CD4-positive, CD25-positive, alpha-beta regulatory T cell (primary cell): ENCODE results near the gene SLC9A3. TPM values are rescaled to one million over a fixed set of nuclear protein-coding genes. Genes with fewer than 3 reads are reported as not detected.

Experiments
- ATAC-seq, 2 donors: fragments of 150-1000 bp; cut with Tn5 transposase; one replicate each; pipeline ENCODE4 v1.10.0; 2021; ENCODE audit warnings: low read depth in 2 of 2, moderate number of reproducible peaks in 2 of 2, moderate library complexity in 1 of 2
- DNase-seq, 3 donors: peaks; one replicate each; pipeline versions ENCODE4 v3.0.0 to v3.0.0-alpha.2; 2012 to 2022; ENCODE audit warnings: mixed read lengths in 1 of 3
- H3K27ac ChIP-seq: one replicate; pipeline ENCODE4 v1.7.0; 2013; ENCODE audit warnings: mild to moderate bottlenecking, low read length; ENCODE audit not compliant: insufficient read depth, poor library complexity, severe bottlenecking
- H3K27me3 ChIP-seq: one replicate; pipeline ENCODE4 v1.7.0; 2013; ENCODE audit warnings: low read length; ENCODE audit not compliant: control insufficient read depth, insufficient read depth
- H3K36me3 ChIP-seq: one replicate; pipeline ENCODE4 v1.7.0; 2013; ENCODE audit warnings: mild to moderate bottlenecking, low read length, moderate library complexity; ENCODE audit not compliant: control insufficient read depth, insufficient read depth
- H3K4me1 ChIP-seq: 2 replicates; pipeline ENCODE4 v1.7.0; 2013; ENCODE audit warnings: mild to moderate bottlenecking, low read length; ENCODE audit not compliant: insufficient read depth, control insufficient read depth, poor library complexity, severe bottlenecking
- H3K4me3 ChIP-seq: one replicate; pipeline ENCODE4 v1.7.0; 2013; ENCODE audit warnings: low read depth, mild to moderate bottlenecking, low read length, moderate library complexity
- H3K9me3 ChIP-seq, 2 experiments: 1 replicate in 1 of 2; 2 replicates in 1 of 2; pipeline ENCODE4 v1.7.0; 2013; ENCODE audit warnings: low read length in 2 of 2, mild to moderate bottlenecking in 1 of 2, moderate library complexity in 1 of 2; ENCODE audit not compliant: control insufficient read depth in 2 of 2
- H3K27ac Mint-ChIP-seq, 3 donors: one replicate each; pipeline ENCODE4 v1.8.0; 2020 to 2022; ENCODE audit warnings: mild to moderate bottlenecking in 3 of 3, mixed read lengths in 3 of 3, moderate library complexity in 2 of 3
- H3K27me3 Mint-ChIP-seq: one replicate; pipeline ENCODE4 v1.8.0; 2022; ENCODE audit warnings: mild to moderate bottlenecking, mixed read lengths
- H3K36me3 Mint-ChIP-seq: one replicate; pipeline ENCODE4 v1.8.0; 2020; ENCODE audit warnings: mixed read lengths
- H3K4me1 Mint-ChIP-seq, 4 donors: one replicate each; pipeline ENCODE4 v1.8.0; 2020 to 2022; ENCODE audit warnings: mixed read lengths in 4 of 4, mild to moderate bottlenecking in 1 of 4
- H3K4me3 Mint-ChIP-seq, 4 donors: one replicate each; pipeline ENCODE4 v1.8.0; 2020 to 2022; ENCODE audit warnings: mild to moderate bottlenecking in 4 of 4, mixed read lengths in 4 of 4, moderate library complexity in 3 of 4
- H3K9me3 Mint-ChIP-seq, 7 donors: one replicate each; pipeline ENCODE4 v1.8.0; 2020 to 2022; ENCODE audit warnings: mixed read lengths in 7 of 7, mild to moderate bottlenecking in 3 of 7, moderate library complexity in 2 of 7
- polyA plus RNA-seq, 4 donors: library from polyadenylated mRNA; unstranded; fragments of 300-500 nt; fragmentation: Illumina TruSeq; gene quantifications; one replicate each; pipeline ENCODE4 v1.2.3, GENCODE V29; 2021
- total RNA-seq: library from RNA; stranded (reverse); gene quantifications from one replicate; pipeline ENCODE4 v1.2.3, GENCODE V29; 2022

The SLC9A3 gene
- total and polyA plus RNA-seq, 5 donors from 2014 or later: 2.0 to 3.1 (median 2.8) TPM

DNA sequence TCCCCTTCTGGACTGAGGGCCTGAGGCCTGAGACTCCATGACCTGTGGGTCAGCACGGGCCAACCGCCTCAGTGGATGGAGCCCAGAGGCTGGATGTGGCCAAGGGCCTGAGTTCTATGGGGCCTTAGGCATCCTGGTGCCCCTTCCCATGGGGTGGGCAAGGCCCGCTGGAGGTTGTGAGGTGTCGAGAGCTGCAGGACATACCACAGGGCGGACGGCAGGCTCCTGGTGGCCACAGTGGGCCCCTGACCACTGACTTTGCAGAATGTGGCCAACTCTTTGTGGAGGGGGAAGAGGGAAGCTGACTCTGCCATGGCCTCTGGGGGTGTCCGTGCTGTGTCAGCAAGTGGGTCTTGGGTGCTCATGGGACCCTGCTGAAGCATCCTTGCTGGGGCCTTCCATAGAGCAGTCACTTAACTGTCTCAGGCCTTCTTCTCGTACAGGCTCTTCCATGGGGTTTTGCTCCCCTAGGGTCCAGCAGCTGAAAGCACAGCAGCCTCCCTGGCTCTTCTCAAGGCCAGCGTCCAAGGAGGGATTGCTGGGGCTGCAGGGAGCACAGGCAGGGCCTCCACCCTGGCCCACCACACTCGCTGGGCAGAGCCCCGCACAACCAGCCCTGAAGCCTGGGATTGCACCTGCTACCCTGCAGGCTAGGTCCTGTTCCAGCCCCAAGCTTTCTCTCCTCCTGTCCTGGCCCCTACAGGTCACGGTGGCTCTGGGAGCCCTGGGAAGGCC is 21.6 kb upstream of the SLC9A3 start:
- DNase-seq (no peak), ATAC-seq (no peak)
- Histone ChIP-seq H3K4me3 (no peak overlapping the region), H3K4me1 (peaks cover 15% of the 10 kb centered on the region), H3K36me3 (no peaks in the 10 kb centered on the region), H3K27me3 (no peaks in the 10 kb centered on the region), H3K27ac (no peak overlapping the region), H3K9me3 (no peaks in the 10 kb centered on the region)
- peak overlapping the region in 1 of 4 donors; percentile 63 for H3K4me3 Mint-ChIP-seq
- peak overlapping the region in 1 of 3 donors; percentile 64 for H3K27ac Mint-ChIP-seq
- H3K27me3 Mint-ChIP-seq: peaks cover 12% of the 10 kb centered on the region
- no peaks in the 10 kb centered on the region for H3K36me3 Mint-ChIP-seq
- H3K9me3 Mint-ChIP-seq: peaks cover 0 to 4% (median 0%) of the 10 kb centered on the region in 7 donors
- H3K4me1 Mint-ChIP-seq: peaks cover 0 to 22% (median 6%) of the 10 kb centered on the region in 4 donors

DNA sequence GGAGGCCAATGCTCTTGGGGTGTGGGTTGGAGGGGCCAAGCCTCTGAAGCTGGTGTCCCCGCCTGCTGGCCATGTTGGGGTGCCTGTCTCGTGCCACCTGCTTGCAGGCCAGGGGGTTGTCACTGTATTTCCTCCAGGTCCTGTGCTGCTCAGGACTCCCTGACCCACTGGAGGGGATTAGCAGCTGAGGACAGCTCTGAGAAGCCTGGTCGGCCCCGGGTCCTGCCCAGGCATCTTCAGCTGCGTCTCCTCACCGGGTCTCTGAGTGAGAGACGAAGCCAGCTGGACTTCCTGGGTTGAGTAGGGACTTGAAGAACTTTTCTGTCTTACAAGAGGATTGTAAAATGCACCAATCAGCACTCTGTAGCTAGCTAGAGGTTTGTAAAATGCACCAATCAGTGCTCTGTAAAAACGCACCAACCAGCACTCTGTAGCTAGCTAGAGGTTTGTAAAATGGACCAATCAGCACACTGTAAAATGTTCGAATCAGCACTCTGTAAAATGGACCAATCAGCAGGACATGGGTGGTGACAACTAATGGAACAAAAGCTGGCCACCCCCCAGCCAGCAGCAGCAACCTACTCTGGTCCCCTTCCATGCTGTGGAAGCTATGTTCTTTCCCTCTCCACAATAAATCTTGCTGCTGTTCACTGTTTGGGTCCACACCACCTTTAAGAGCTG is 20.6 kb upstream of the SLC9A3 start:
- no peaks in the 10 kb centered on the region for H3K9me3 ChIP-seq
- no peaks in the 10 kb centered on the region for H3K36me3 Mint-ChIP-seq

DNA sequence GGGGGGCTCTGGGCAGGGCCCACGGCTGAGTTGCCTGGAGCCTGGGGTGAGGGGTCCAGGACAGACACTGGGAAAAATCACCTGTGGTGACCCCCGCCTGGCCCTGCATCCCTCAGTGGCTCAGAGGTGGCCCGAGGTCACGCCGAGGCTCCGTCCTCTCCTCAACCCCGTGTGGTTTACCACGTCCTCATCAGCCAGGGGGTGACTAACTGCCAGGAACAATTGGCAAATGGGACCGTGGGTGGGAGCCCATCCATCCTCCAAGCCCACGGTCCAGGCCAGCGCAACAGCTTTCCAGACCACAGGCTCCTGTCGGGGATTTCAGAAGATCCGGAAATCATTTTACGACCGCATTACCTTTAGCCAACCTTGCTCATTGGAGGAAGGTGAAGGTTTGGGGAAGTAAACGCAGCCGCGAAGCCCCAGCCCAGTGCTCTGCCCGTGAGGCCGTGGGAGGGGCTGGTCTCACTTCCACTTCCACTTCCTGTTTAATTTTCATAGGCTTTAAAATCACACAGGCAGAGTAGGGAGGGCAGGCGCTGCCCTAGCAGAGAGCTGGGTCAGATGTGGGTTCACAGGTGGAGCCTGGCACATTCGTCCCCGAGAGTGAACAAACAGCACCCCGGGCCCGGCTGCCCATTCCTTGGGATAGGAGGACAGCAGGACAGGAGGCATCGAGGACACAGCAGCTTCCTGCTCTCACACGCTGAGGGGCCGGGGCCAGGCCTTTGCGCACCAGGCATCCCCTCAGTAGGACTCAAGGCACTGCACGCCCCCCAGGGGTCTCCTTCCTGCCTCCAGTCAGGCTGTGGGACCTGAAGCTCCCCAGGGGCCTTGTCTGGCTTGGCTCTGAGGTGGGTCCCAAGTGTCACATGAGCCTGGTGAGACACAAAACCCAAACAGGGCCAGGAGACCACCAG is 19.8 kb upstream of the SLC9A3 start:
- Histone ChIP-seq H3K27me3 (no peaks in the 10 kb centered on the region), H3K4me3 (peak overlapping the region; percentile 61), H3K36me3 (no peaks in the 10 kb centered on the region), H3K27ac (peak overlapping the region; percentile 60), H3K9me3 (no peaks in the 10 kb centered on the region), H3K4me1 (peaks cover 15% of the 10 kb centered on the region)
- peaks cover 0 to 22% (median 6%) of the 10 kb centered on the region in 4 donors for H3K4me1 Mint-ChIP-seq
- peak overlapping the region; percentile 82 to 85 (median 84) for H3K27ac Mint-ChIP-seq
- H3K9me3 Mint-ChIP-seq: no peaks in the 10 kb centered on the region
- DNase-seq (peak in 2 of 3 donors; percentile 40 to 87), ATAC-seq (peak; percentile 73 to 86)
- H3K36me3 Mint-ChIP-seq: no peaks in the 10 kb centered on the region
- peak overlapping the region; percentile 48 to 83 (median 77) for H3K4me3 Mint-ChIP-seq
- peaks cover under 1% of the 10 kb centered on the region for H3K27me3 Mint-ChIP-seq

More for the DNA sequence above, 20.6 kb upstream of the SLC9A3 start:
- no peak for ATAC-seq
- peak overlapping the region; percentile 60 for H3K27ac ChIP-seq
- Mint-ChIP-seq H3K4me1 (peaks cover 0 to 22% (median 6%) of the 10 kb centered on the region in 4 donors), H3K9me3 (peaks cover 0 to under 1% (median 0%) of the 10 kb centered on the region in 7 donors), H3K27ac (peak overlapping the region in 1 of 3 donors; percentile 64), H3K27me3 (peaks cover 5% of the 10 kb centered on the region), H3K4me3 (peak overlapping the region in 2 of 4 donors; percentile 22 to 82)
- H3K4me3 ChIP-seq: no peak overlapping the region
- DNase-seq: no peak
- H3K27me3 ChIP-seq: no peaks in the 10 kb centered on the region
- H3K4me1 ChIP-seq: peaks cover 15% of the 10 kb centered on the region
- H3K36me3 ChIP-seq: no peaks in the 10 kb centered on the region

DNA sequence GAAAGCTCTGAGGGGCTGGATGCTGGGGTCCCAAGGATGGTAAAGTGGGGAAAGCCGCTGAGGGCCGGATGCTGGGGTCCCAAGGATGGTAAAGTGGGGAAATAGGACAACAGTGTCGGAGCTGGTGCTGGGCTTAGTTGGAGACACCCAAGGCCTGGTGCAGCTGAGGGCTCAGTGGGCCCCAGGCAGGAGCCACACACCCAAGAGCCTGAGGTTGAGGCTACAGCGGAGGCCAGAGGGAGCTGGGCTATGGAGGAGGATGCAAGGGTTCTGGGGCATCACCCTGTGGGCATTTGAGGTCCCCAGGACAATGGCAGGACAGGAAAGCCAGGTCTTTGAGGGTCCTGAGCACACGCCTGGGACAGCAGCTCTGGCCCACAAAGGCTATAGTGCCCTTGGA is 19.1 kb upstream of the SLC9A3 start:
- peak overlapping the region; percentile 48 to 82 (median 72) for H3K4me3 Mint-ChIP-seq
- H3K4me1 Mint-ChIP-seq: peaks cover 0 to 22% (median 6%) of the 10 kb centered on the region in 4 donors
- no peak for DNase-seq
- Histone ChIP-seq H3K4me1 (peaks cover 15% of the 10 kb centered on the region), H3K9me3 (no peaks in the 10 kb centered on the region), H3K27ac (peak overlapping the region; percentile 60), H3K36me3 (no peaks in the 10 kb centered on the region), H3K27me3 (no peaks in the 10 kb centered on the region), H3K4me3 (no peak overlapping the region)
- no peaks in the 10 kb centered on the region for H3K9me3 Mint-ChIP-seq
- H3K36me3 Mint-ChIP-seq: no peaks in the 10 kb centered on the region
- peak overlapping the region in 2 of 3 donors; percentile 82 to 84 for H3K27ac Mint-ChIP-seq
- H3K27me3 Mint-ChIP-seq: no peaks in the 10 kb centered on the region
- no peak for ATAC-seq

DNA sequence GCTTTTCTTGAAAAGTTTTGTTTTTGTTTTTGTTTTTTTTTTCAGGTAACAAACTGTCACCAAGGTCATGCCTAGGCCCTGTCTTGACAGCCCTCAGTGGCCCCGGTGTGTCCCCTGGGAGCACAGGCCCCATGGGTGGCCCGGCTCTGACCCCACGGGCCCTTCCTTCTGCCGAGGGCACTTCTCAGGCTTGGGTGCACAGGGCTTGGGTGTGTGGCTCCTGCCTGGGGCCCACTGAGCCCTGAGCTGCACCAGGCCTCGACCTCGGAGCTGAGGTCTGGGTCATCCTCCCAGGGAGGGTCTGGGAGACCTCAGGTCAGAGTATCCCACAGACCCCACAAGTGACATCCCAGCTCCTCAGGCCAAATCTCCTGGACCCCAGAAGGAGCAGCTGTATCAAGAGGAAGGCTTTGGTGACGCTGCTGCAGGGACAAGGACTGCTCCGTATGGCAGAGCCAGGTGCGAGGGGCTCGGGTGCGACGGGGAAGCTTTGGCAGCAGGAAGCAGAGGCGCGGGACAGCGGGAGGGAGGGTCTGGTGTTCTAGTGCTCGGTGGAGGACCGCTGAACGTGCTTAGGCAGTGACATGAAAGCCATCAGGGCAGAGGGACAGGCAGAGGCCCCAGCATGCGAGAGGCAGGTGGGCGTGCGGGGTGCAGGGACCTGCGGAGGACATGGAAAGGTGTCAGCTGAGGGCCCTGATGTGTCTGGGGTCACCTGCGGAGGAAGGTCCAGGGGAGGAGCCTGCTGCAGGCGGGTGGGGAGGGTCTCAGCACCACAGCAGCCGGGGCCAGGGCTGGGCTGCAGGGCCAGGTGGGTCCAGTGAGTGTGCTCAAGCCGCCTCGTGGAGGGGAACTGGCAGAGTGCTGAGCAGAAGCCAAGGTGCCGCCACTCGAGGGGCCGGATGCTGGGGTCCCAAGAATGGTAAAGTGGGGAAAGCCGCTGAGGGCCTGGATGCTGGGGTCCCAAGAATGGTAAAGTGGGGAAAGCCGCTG is 18.4 kb upstream of the SLC9A3 start:
- Mint-ChIP-seq H3K4me1 (peaks cover 0 to 17% (median 6%) of the 10 kb centered on the region in 4 donors), H3K36me3 (no peaks in the 10 kb centered on the region), H3K4me3 (peak overlapping the region; percentile 7 to 69 (median 28)), H3K9me3 (no peaks in the 10 kb centered on the region), H3K27ac (peak overlapping the region in 2 of 3 donors; percentile 84 to 85), H3K27me3 (no peaks in the 10 kb centered on the region)
- no peaks in the 10 kb centered on the region for H3K27me3 ChIP-seq
- no peak overlapping the region for H3K27ac ChIP-seq
- no peak for DNase-seq
- H3K9me3 ChIP-seq: no peaks in the 10 kb centered on the region
- H3K4me1 ChIP-seq: peaks cover 15% of the 10 kb centered on the region
- ATAC-seq: no peak
- no peak overlapping the region for H3K4me3 ChIP-seq
- H3K36me3 ChIP-seq: no peaks in the 10 kb centered on the region

DNA sequence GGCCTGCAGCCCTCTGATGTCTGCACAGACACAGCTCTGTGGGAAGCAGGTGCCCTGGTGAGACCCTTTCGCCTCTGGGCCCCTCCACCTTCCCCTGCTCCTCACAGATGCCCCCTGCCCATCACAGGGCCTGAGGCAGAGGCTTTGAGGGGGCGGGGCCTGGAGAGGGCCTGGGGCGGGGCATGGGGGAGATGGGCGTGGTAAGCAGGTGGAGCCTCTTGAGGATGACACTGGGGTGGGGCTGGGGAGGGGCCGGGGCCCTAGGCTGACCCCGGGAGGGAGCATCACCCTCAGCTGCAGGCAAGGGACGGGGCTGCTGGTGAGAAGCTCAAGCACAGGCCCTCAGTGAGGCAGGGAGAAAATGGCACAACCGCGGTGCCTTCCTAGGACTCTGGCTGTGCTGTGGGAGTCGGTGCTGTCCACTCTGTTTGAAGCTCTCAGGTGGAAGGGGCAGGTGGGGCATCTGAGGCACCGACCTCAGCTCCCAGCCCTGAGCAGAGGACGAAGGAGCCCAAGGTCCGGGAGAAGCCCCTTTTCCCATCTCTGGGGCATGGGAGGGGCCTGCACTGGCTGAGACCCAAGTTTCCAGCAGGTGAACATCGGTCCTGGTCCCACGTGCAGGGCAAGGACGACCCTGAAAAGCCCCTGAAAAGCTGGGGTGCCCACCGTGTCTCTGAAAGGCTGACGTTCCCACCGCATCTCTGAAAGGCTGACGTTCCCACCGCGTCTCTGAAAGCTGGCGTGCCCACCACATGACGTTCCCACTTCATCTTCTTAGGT is 17.5 kb upstream of the SLC9A3 start:
- H3K27ac Mint-ChIP-seq: peak overlapping the region in 2 of 3 donors; percentile 20 to 66
- H3K36me3 ChIP-seq: no peaks in the 10 kb centered on the region
- no peaks in the 10 kb centered on the region for H3K36me3 Mint-ChIP-seq
- no peak overlapping the region for H3K27ac ChIP-seq
- DNase-seq: no peak
- H3K9me3 ChIP-seq: no peaks in the 10 kb centered on the region
- H3K4me3 Mint-ChIP-seq: no peak overlapping the region
- no peak overlapping the region for H3K4me3 ChIP-seq
- no peaks in the 10 kb centered on the region for H3K27me3 Mint-ChIP-seq
- H3K27me3 ChIP-seq: no peaks in the 10 kb centered on the region
- peaks cover 0 to 17% (median 6%) of the 10 kb centered on the region in 4 donors for H3K4me1 Mint-ChIP-seq
- H3K9me3 Mint-ChIP-seq: no peaks in the 10 kb centered on the region
- H3K4me1 ChIP-seq: peaks cover 15% of the 10 kb centered on the region
- no peak for ATAC-seq
